Epithelial cell of esophagus (primary cell): ENCODE results near the gene MRPL19.

Experiments
- DNase-seq: peaks from one replicate; pipeline ENCODE4 v3.0.0; 2010; ENCODE audit warnings: low read depth
- H3K4me3 ChIP-seq: 2 replicates; pipeline ENCODE4 v1.5.1; 2011; ENCODE audit warnings: mild to moderate bottlenecking, low read length, control low read depth
- CTCF ChIP-seq: IDR thresholded peaks from 2 replicates; pipeline ENCODE4 v1.5.1; 2011; ENCODE audit warnings: low read depth, mild to moderate bottlenecking, low read length, control low read depth, inconsistent platforms; ENCODE audit not compliant: insufficient read depth; ENCODE audit errors: missing control alignments

The MRPL19 gene

GRCh38 chr2:75632091-75632701, 14.4 kb upstream of the MRPL19 start:
- TF ChIP-seq CTCF: no peak
- no peak for DNase-seq
- H3K4me3 ChIP-seq: no peak overlapping the region

- DNase-seq: no peak
- H3K4me3 ChIP-seq: no peak overlapping the region
- no peak for TF ChIP-seq CTCF
Observed at GRCh38 chr2:75632813-75633212, 13.8 kb upstream of the MRPL19 start.

- H3K4me3 ChIP-seq: no peak overlapping the region
- TF ChIP-seq CTCF: no peak
- DNase-seq: no peak
Observed at GRCh38 chr2:75633620-75634019, 13.0 kb upstream of the MRPL19 start.

GRCh38 chr2:75634945-75635344, 11.6 kb upstream of the MRPL19 start:
- DNase-seq: peak; percentile 91
- TF ChIP-seq CTCF: no peak
- no peak overlapping the region for H3K4me3 ChIP-seq

GRCh38 chr2:75637568-75637967, 9.0 kb upstream of the MRPL19 start:
- no peak for TF ChIP-seq CTCF
- no peak overlapping the region for H3K4me3 ChIP-seq
- DNase-seq: no peak

- DNase-seq: peak; percentile 80
- H3K4me3 ChIP-seq: no peak overlapping the region
- peak; percentile 100 for TF ChIP-seq CTCF
Observed at GRCh38 chr2:75640621-75641121, 5.9 kb upstream of the MRPL19 start.

- no peak for DNase-seq
- H3K4me3 ChIP-seq: no peak overlapping the region
- no peak for TF ChIP-seq CTCF
Observed at GRCh38 chr2:75641587-75641986, 5.0 kb upstream of the MRPL19 start.
